ENCODE results near the gene AP2S1. TPM values are rescaled to one million over a fixed set of nuclear protein-coding genes. Genes with fewer than 3 reads are reported as not detected.
"Not testable (repeated sequence)": the region's sequence is repeated elsewhere in the genome, so short reads cannot be mapped to it uniquely, and the experiment has no call there.

Gene AP2S1
- total RNA-seq, 1 experiment from 2014 or later = 304 TPM

GRCh38 chr19:46821512-46822409 lies 28.9 kb downstream of the AP2S1 start:
- H3K4me3 ChIP-seq = no peak overlapping the region
- no peaks in the 10 kb centered on the region for H3K27me3 ChIP-seq (replicated peaks)
- no peak overlapping the region for H3K27ac ChIP-seq
- no peaks in the 10 kb centered on the region for H3K9me3 ChIP-seq (replicated peaks)
- H3K4me1 ChIP-seq (replicated peaks) = no peaks in the 10 kb centered on the region
- no peak for DNase-seq (ENCODE audit: low read depth in 1 of 2, low spot score in 2 of 2)
- H3K36me3 ChIP-seq = no peaks in the 10 kb centered on the region

DNA sequence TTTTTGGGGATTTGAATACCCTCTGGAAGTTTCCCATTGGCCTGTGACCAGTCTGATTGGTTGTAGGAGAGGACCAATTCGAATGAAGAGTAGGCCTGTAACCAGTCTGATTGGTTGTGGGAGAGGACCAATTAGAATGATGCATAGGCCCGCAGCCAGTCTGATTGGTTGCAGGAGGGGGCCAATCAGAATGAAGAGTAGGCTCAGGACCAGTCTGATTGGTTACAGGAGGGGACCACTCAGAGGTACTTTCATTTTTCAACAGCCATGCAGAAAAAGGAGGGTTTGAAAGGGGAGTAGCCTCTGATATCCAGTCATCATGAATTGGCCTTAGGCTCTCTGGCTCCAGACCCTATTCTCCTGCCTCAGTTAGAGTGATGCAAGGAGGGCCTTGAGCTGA lies 31.8 kb downstream of the AP2S1 start:
- Histone ChIP-seq H3K4me1 (replicated peaks) (peaks cover 2% of the 10 kb centered on the region), H3K27me3 (replicated peaks) (no peaks in the 10 kb centered on the region), H3K27ac (no peak overlapping the region), H3K4me3 (no peak overlapping the region), H3K36me3 (no peaks in the 10 kb centered on the region), H3K9me3 (replicated peaks) (no peaks in the 10 kb centered on the region)
- peak in 1 of 2 experiments; percentile 18 for DNase-seq (ENCODE audit: low read depth in 1 of 2, low spot score in 2 of 2)

GRCh38 chr19:46815833-46816627 lies 34.6 kb downstream of the AP2S1 start:
- Histone ChIP-seq H3K9me3 (replicated peaks) (no peaks in the 10 kb centered on the region), H3K4me3 (no peak overlapping the region), H3K36me3 (no peaks in the 10 kb centered on the region), H3K27me3 (replicated peaks) (no peaks in the 10 kb centered on the region), H3K27ac (no peak overlapping the region), H3K4me1 (replicated peaks) (peaks cover 5% of the 10 kb centered on the region)
- no peak for DNase-seq (ENCODE audit: low read depth in 1 of 2, low spot score in 2 of 2)

GRCh38 chr19:46813839-46814358 lies 36.7 kb downstream of the AP2S1 start:
- Histone ChIP-seq H3K4me1 (replicated peaks) (peaks cover 5% of the 10 kb centered on the region), H3K27me3 (replicated peaks) (no peaks in the 10 kb centered on the region), H3K9me3 (replicated peaks) (no peaks in the 10 kb centered on the region), H3K27ac (no peak overlapping the region), H3K36me3 (no peaks in the 10 kb centered on the region), H3K4me3 (no peak overlapping the region)
- DNase-seq (ENCODE audit: low read depth in 1 of 2, low spot score in 2 of 2) = peak; percentile 47 to 55

- no peak for DNase-seq (ENCODE audit: low read depth in 1 of 2, low spot score in 2 of 2)
- no peak overlapping the region for H3K4me3 ChIP-seq
- peaks cover 5% of the 10 kb centered on the region for H3K4me1 ChIP-seq (replicated peaks)
- no peaks in the 10 kb centered on the region for H3K9me3 ChIP-seq (replicated peaks)
- no peaks in the 10 kb centered on the region for H3K36me3 ChIP-seq
- H3K27ac ChIP-seq = no peak overlapping the region
- H3K27me3 ChIP-seq (replicated peaks) = no peaks in the 10 kb centered on the region
These were observed 37.4 kb downstream of the AP2S1 start for GRCh38 chr19:46812977-46813838.

DNA sequence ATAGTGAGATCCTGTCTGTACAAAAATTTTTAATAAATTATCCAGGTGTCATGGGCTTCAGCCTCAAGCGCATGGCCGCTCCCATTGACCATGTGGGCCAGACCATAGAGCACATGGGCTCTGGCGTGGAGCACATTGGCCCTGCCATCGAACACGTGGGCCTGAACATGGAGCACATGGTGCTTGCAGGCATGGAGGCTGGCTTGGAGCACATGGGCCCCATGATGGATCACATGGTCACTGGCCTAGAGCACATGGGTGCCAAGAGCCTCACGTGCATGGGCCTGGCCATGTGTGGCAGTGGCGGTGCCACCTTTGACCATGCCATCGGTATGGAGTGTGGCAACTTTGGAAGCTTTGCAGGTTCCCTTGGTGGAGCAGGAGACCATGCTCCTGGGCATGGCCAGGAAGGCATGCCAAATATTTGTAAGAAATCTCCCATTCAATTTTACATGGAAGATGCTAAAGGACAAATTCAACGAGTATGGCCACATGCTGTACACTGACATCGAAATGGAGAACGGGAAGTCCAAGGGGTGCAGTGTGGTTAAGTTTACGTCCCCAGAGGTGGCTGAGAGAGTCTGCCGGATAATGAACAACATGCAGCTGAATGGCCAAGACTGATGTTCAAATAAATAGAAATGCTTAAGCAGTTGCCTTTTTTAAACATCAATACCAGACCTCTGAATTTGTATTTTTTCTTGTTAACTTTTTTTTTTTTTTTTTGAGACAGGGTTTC lies 40.9 kb downstream of the AP2S1 start:
- Histone ChIP-seq H3K36me3 (no peaks in the 10 kb centered on the region), H3K9me3 (replicated peaks) (no peaks in the 10 kb centered on the region), H3K27me3 (replicated peaks) (no peaks in the 10 kb centered on the region), H3K27ac (no peak overlapping the region), H3K4me1 (replicated peaks) (peaks cover 5% of the 10 kb centered on the region), H3K4me3 (no peak overlapping the region)
- no peak for DNase-seq (ENCODE audit: low read depth in 1 of 2, low spot score in 2 of 2)

GRCh38 chr19:46806656-46807055 lies 44.0 kb downstream of the AP2S1 start:
- DNase-seq (ENCODE audit: low read depth in 1 of 2, low spot score in 2 of 2) = no peak
- Histone ChIP-seq H3K4me3 (no peak overlapping the region), H3K27ac (no peak overlapping the region), H3K27me3 (replicated peaks) (no peaks in the 10 kb centered on the region), H3K4me1 (replicated peaks) (no peaks in the 10 kb centered on the region), H3K9me3 (replicated peaks) (no peaks in the 10 kb centered on the region), H3K36me3 (no peaks in the 10 kb centered on the region)

GRCh38 chr19:46804432-46804831 lies 46.2 kb downstream of the AP2S1 start:
- DNase-seq (ENCODE audit: low read depth in 1 of 2, low spot score in 2 of 2); H3K4me3 ChIP-seq; H3K36me3 ChIP-seq; H3K27ac ChIP-seq; H3K4me1 ChIP-seq (replicated peaks); H3K9me3 ChIP-seq (replicated peaks); H3K27me3 ChIP-seq (replicated peaks): not testable (repeated sequence)

GRCh38 chr19:46803555-46803954 lies 47.1 kb downstream of the AP2S1 start:
- H3K9me3 ChIP-seq (replicated peaks) = no peaks in the 10 kb centered on the region
- H3K4me1 ChIP-seq (replicated peaks) = no peaks in the 10 kb centered on the region
- H3K27ac ChIP-seq = no peak overlapping the region
- DNase-seq (ENCODE audit: low read depth in 1 of 2, low spot score in 2 of 2) = no peak
- no peak overlapping the region for H3K4me3 ChIP-seq
- no peaks in the 10 kb centered on the region for H3K27me3 ChIP-seq (replicated peaks)
- H3K36me3 ChIP-seq = no peaks in the 10 kb centered on the region

GRCh38 chr19:46802152-46802551 lies 48.5 kb downstream of the AP2S1 start:
- Histone ChIP-seq H3K4me1 (replicated peaks) (no peaks in the 10 kb centered on the region), H3K4me3 (no peak overlapping the region), H3K9me3 (replicated peaks) (no peaks in the 10 kb centered on the region), H3K27ac (no peak overlapping the region), H3K27me3 (replicated peaks) (no peaks in the 10 kb centered on the region), H3K36me3 (no peaks in the 10 kb centered on the region)
- DNase-seq (ENCODE audit: low read depth in 1 of 2, low spot score in 2 of 2) = no peak

DNA sequence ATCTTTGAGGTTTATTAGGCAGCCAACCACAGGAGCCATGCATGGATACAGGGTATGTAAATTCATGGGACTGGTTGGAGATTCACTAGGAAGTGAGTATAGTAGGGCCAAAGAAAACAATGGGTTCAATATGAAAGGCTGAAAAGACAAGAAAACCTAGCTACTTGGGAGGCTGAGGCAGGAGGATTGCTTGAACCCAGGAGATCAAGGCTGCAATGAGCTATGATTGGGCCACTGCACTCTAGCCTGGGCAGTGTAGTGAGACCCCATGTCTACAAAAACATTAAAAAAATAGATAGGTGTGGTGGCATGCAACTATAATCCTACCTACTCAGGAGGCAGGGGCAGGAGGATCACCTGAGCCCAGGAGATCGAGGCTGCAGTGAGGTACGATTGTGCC lies 51.9 kb downstream of the AP2S1 start:
- peaks cover 8% of the 10 kb centered on the region for H3K4me1 ChIP-seq (replicated peaks)
- no peaks in the 10 kb centered on the region for H3K9me3 ChIP-seq (replicated peaks)
- H3K36me3 ChIP-seq = no peaks in the 10 kb centered on the region
- H3K27me3 ChIP-seq (replicated peaks) = no peaks in the 10 kb centered on the region
- H3K27ac ChIP-seq = no peak overlapping the region
- H3K4me3 ChIP-seq = no peak overlapping the region
- DNase-seq (ENCODE audit: low read depth in 1 of 2, low spot score in 2 of 2) = no peak

GRCh38 chr19:46797881-46798280 lies 52.8 kb downstream of the AP2S1 start:
- DNase-seq (ENCODE audit: low read depth in 1 of 2, low spot score in 2 of 2) = no peak
- Histone ChIP-seq H3K27ac (no peak overlapping the region), H3K4me3 (no peak overlapping the region), H3K4me1 (replicated peaks) (peaks cover 14% of the 10 kb centered on the region), H3K9me3 (replicated peaks) (no peaks in the 10 kb centered on the region), H3K36me3 (no peaks in the 10 kb centered on the region), H3K27me3 (replicated peaks) (no peaks in the 10 kb centered on the region)

- Histone ChIP-seq H3K9me3 (replicated peaks) (no peaks in the 10 kb centered on the region; the same call in 1 of the 2 replicates), H3K27me3 (replicated peaks) (no peaks in the 10 kb centered on the region), H3K36me3 (0 out of 2 replicates have a peak, but pooled peaks cover 5% of the 10 kb centered on the region), H3K27ac (peak overlapping the region; percentile 20; the same call in 1 of the 2 replicates), H3K4me3 (no peak overlapping the region), H3K4me1 (replicated peaks) (peaks cover 28% of the 10 kb centered on the region)
- peak in 1 of 2 experiments; percentile 7 for DNase-seq (ENCODE audit: low read depth in 1 of 2, low spot score in 2 of 2)
These were observed 58.7 kb downstream of the AP2S1 start for GRCh38 chr19:46791944-46792343.

Measured in SJSA1 (cell line).